NK-92 (cell line): ENCODE results near the gene KIRREL2.
"Not testable (repeated sequence)": the region's sequence is repeated elsewhere in the genome, so short reads cannot be mapped to it uniquely, and the experiment has no call there.

Experiments
- DNase-seq: peaks from one replicate; lab custom pipeline; 2025; ENCODE audit not compliant: unreplicated experiment; lab: John Stamatoyannopoulos, UW

The KIRREL2 gene

DNA sequence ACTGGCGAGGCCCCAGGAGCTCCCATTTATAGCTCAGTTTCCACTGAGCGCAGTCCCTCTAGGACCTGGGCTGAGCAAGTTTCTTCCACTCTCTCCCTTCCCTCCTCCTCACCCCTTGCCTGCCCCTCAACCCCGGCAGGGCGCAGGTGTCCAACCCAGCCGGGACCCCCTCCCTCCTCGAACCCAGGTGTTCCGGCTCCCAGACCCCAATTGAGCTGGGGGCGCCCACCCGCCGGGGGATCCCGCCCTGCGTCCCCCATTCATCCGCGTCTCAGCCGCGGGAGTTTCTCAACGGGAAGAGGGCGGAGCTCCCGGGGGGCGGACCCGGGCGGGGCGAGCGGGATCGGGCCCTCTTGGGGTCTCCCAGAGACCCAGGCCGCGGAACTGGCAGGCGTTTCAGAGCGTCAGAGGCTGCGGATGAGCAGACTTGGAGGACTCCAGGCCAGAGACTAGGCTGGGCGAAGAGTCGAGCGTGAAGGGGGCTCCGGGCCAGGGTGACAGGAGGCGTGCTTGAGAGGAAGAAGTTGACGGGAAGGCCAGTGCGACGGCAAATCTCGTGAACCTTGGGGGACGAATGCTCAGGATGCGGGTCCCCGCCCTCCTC is at the start of gene KIRREL2:
TSS of gene KIRREL2 (plus strand) at position 366 of the 604 bp plus-strand sequence. CDS start at position 575, 209 bp downstream.
- no peak for DNase-seq

DNA sequence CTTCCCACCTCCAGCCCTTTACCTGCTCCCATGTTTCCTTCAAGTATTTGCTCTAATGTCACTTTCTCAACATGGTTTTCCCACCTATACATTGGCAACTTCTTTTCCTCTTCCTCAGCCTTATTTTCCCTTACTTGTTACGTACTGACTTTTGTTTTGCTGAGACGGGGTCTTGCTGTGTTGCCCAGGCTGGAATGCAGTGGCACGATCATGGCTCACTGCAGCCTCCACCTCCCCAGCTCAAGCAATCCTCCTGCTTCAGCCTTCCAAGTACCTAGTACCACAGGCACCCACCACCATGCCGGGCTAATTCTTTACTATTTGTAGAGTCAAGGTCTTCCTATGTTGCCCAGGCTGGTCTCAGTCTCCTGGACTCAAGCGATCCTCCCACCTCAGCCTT is 49.1 kb upstream of the KIRREL2 start:
- no peak for DNase-seq

DNA sequence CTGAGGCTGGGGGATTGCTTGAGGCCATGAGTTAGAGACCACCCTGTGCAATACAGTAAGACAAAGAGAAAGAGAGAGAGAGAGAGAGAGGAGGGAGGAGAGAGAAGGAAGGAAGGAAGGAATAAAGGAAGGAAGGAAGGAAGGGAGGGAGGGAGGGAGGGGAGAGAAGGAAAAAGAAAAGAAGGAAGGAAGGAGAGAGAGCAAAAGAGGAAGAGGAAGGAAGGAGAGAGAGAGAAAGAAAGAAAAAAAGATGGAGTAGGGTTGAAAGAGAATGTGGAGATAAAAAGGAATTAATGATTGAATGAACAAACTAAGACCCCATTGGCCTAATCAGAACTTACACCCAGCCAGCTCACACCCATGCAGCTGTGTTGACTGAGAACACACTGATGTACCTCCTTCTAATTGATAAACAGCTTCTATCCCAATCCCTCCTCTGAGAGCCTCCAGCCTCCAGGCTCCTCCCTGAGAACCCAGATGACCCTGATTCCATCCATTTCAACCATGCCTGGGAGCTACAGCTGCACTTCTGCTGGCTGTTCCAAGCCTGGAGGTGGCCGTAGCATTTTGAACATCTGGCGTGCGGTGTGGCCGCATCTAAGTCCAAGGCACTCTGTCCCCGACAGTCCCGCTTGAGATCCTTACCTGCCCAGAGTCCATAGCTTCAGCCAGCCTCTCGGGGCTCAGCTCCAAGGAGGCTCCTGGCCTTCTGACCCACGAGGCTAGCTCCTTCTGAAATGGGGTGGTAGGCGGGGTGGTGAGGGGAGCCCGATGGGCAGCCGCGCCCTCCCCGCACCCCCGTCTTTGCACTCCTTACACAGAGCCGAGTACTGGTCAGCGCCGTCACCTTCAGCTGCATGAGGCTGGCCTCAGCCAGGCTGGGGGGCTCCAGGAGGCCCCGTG is 45.1 kb upstream of the KIRREL2 start:
- DNase-seq: no peak

DNA sequence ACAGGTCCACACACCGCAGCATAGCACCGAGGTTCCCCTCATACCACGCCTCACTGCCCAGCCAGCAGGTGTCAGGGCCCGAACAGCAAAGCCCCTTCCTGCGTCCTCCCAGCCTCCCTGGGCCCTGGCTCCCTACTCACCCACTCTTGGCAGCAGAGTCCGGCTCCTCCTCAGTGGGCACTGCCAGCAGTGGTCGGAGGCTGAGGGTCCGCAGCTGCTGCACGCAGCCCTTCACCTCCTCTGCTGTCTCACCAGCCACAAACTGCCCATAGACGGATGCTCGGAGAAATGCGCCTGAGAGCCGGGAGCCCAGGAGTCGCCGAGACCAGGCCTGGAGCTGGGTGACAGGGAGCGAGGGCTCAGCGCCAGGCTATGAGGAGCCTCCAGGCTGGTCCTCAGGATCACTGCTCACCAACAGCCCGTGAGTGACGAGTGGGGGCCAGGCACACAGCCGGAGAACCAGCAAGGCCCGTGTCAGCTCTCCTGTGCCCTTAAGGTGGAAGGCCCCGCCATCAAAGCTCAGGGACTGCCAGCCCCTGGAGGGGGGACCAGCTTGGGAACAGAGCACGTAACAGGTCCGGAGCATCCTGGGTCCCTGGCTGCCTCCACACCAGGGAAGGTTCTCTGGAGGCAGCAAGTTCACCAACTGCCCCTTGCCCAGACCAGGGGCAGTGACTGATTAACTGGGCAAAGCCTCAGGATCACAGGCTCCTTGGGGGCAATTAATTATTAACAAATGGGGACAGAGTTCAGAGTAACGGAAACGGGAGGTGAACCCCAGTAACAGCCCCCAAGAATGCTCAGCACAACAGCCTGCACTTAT is 44.3 kb upstream of the KIRREL2 start, which contains the start of gene PRODH2:
TSS of gene PRODH2 (minus strand) at position 626 of the 823 bp plus-strand sequence. CDS start at position 586, 40 bp downstream.
- DNase-seq: no peak

DNA sequence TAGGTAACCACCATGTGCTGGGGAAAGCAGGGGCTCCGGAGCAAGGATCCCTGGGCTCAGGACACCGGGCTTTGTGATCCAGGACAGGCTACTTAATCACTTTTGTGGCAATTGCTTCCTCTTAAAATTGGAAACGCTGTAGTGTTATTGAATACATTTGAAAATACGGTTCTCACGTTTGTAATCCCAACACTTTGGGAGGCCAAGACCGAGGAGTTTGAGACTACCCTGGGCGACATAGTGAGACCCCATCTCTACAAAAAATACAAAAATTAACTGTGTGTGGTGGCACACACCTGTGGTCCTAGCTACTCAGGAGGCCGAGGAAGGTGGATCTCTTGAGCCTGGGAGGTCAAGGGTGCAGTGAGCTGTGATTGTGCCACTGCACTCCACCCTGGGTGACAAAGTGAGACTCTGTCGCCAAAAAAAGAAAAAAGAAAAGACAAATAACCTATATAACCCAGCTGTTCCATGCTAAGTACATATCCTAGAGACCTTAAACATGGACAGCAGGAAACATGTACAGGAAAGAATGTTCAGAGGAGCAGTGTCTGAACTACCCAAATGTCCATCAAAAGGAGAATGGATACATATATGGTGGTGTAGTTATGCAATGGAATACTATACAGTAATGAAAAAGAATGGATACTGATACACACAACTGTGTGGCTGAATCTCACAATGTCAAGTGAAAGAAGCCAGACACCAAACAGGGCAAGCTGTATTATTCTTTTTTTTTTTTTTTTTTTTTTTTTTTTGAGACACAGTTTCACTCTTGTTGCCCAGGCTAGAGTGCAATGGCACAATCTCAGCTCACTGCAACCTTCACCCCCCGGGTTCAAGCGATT is 43.4 kb upstream of the KIRREL2 start:
- no peak for DNase-seq

DNA sequence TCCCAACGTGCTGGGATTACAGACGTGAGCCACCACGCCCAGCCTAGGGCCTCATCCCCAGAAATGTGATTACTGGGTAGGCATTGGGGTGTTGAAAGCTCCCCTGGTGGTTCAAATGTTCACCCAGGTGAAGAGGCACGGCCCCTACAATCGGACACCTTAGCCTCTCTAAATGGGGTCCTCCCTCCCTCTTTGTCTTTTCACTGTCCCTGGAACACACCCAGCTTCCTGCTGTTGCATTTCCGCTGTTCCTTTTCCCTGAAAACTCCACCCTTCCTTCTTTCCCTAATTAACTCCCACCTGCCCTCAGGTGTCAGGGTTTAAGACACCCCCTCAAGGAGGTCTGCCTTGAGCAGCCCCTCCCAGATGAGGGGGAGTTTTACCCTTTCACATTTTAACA is 40.4 kb upstream of the KIRREL2 start:
- DNase-seq: no peak

DNA sequence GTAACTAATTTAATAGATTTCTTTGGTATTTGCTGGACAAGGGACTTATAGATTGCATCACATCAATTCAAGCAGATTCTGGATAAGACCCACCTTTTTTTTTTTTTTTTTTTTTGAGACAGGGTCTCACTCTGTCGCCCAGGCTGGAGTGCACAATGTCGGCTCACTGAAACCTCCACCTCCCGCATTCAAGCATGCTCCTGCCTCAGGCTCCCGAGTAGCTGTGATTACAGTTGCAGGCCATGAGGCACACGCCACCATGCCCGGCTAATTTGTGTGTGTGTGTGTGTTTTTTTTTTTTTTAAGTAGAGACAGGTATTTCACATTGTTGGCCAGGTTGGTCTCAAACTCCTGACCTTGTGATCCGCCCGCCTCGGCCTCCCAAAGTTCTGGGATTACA is 39.9 kb upstream of the KIRREL2 start:
- no peak for DNase-seq

DNA sequence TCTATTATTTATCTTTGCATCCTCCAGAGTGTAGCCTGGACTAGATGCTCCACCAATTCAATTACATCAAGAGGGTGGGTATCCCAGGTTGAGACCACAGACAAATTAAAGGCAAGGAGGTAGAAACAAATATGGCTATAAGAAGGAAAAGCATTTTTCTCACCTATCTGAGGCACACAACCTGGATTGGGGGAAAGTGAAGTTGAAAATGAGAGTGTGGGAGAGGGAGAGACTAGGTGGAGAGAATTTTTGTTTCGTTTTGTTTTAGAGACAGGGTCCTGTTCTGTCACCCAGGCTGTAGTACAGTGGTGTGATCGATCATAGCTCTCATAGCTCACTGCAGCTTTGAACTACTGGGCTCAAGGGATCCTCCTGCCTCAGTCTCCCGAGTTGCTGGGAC is 38.3 kb upstream of the KIRREL2 start:
- no peak for DNase-seq

DNA sequence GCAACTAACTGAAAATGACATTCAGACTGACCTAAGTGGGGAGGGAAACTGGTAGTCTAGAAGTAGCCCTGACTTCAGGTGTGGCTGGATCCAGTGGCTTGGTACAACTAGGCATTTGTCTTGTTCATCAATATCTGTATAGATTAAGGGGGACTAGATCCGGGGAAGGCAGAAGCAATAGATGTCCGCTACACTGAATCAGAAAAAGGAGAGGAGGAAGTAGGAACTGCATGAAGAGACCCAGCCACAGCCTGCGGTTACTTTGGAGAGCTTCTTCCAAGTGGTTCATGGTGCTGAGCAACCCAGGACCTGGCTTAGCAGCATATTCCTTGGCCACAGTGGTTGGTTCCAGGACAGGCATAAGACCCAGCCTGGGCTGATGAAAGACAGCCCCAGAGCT is 34.1 kb upstream of the KIRREL2 start:
- no peak for DNase-seq

DNA sequence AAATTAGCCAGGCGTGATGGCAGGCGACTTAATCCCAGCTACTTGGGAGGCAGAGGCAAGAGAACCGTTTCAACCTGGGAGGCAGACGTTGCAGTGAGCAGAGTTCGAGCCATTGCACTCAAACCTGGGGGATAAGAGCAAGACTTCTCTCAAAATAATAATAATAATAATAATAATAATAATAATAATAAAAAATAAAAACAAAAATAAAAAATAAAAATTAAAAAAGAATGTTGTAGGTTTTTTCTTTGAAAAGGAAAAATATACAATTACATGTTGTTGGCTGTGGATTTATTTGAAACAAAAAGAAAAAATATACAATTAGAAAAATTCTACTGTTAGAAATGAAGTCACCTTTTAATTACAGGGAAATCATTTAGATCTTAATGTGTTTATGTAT is 32.6 kb upstream of the KIRREL2 start:
- no peak for DNase-seq

DNA sequence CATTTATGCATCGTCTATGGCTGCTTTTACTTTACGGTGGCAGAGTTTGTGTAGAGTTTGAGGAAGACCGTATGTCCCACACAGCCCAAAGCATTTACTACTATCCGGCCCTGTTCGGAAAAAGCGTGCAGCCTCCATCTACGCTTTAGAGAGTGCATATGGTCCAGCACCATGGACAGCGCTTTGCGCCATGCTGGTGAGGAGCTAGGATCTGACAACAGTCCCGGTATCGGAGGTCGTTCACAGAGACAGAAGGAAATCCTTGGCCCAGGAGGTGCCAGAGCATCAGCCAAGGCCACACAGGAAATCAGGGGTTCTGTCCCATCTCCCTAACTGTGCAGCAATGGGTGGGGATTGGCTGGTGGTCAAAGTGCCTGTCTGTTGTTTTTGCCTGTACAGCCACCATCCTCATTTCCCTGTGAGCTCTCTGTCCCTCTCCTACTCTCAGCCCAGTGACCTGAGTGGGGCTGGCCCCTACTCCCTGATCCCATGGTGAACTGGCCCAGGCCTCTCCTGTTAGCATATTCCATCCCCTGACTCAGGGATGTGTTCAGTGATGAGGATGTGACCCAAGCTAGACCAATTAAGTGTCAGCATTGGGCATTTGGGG is 27.9 kb upstream of the KIRREL2 start:
- no peak for DNase-seq

DNA sequence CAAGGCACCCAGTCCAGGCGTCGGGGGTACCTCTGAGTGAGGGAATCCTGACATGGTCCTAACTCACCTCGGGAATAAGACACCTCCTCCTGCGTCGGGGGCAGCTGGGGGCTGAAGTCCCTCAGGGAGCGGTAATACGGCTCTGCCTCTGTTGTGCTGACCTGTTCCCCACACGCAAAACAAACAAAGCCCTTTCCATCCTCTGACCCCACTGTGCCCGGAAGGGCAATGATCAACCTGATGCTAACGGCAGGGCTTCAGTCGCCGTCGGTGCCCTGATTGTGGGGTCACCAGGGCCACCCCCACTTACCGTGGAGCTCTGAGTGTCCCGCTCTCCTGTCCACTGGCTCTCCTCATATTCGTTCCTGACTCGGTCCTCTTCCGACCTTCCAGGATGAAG is 25.7 kb upstream of the KIRREL2 start:
- DNase-seq: no peak

DNA sequence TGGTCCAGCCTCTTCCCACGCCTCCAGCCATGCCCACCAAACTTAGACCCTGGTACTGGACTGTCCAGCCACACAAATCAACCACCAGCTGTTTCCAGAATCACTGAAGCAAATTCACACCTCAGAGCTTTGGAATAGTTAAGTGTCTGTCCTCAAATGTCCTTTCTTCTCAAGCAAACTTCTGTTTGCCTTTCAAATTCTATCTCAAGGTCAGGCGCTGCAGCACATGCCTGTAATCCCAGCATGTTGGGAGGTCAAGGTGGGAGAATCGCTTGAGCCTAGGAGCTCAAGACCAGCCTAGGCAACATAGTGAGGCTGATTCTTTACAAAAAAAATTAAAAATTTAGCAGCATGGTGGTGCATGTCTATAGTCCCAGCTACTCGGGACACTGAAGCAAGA is 24.7 kb upstream of the KIRREL2 start:
- no peak for DNase-seq

DNA sequence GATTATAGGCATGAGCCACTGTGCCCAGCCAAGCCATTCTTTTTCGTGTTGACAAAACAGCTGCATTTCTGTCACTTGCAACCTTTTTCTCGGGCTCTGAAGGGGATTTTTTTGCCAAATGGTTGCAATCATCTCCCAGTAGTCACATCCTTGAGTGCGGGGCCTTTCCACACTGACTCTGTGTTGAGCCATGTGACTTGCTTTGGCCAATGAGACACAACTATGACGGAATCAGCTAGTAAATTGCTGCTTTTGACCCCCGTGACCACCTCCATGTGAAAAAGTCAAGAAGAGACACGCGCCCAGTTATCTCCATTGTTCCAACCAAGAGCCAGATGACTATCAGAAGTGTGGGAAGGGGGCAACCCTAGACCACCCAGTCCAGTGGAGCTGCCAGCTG is 22.7 kb upstream of the KIRREL2 start:
- DNase-seq: no peak

DNA sequence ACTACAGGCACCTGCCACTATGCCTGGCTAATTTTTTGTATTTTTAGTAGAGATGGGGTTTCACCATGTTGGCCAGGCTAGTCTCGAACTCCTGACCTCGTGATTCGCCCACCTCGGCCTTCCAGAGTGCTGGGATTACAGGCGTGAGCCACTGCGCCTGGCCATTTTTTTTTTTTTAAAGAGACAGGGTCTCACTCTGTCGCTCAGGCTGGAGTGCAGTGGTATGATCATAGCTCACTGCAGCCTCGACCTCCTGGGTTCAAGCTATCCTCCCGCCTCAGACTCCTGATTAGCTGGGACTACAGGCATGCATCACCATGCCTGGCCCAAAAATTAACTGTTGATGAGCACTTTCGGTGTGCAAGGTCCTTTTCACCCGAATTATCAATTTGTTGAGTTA is 20.6 kb upstream of the KIRREL2 start:
- not testable (repeated sequence) for DNase-seq

DNA sequence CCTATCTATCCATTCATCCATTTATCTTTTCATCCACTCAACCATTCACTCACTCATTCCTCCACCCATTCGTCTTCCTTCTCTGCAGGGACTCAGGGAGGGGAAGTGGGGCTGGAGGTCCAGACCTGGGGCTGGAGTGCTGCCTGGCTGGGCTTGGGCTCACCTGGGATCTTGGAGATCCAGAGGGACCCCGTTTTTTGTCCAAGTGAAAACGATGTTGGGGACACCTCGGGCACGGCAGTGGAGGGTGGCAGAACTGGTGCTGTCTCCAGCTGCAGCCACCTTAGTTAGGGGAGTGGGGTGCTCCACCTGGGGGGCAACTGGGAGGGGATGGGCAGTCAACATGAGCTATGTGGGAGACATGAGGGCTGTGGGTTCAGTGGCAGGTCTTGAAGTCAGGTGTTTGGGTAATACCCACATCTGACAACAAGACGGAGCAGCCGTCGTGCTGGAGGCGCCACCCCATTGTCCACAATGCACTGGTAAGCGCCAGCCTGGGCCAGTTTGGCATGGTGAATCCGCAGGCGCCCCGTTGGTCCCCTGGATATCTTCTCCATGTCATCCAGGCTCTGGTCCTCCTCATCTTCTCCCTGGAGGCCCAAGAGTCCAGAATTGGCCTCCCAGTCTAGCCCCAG is 14.6 kb upstream of the KIRREL2 start:
- DNase-seq: no peak

DNA sequence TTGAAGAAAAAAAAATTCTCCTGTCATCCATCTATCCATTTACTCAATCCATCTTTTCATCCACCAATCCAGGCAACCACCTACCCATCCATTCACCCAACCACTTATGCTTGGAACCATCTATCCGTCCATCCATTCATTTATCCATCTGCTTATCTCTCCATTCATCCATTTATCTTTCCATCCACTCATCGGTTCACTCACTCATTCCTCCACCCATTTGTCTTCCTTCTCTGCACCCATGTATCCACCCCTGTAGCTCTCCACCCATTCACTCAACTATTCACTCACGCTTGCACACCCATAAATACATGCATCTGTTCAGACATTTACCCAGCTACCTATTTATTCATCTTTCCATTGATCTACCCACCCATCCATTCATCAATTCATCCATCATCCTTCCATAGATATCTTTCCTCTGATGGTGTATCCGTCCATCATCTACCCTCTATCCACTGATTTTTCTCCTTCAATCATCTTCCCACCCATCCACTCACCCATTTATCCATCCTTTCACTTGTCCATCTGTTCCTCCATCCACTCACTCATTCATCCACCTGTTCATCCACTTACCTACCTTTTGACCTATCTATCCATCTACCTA is 13.9 kb upstream of the KIRREL2 start:
- no peak for DNase-seq

DNA sequence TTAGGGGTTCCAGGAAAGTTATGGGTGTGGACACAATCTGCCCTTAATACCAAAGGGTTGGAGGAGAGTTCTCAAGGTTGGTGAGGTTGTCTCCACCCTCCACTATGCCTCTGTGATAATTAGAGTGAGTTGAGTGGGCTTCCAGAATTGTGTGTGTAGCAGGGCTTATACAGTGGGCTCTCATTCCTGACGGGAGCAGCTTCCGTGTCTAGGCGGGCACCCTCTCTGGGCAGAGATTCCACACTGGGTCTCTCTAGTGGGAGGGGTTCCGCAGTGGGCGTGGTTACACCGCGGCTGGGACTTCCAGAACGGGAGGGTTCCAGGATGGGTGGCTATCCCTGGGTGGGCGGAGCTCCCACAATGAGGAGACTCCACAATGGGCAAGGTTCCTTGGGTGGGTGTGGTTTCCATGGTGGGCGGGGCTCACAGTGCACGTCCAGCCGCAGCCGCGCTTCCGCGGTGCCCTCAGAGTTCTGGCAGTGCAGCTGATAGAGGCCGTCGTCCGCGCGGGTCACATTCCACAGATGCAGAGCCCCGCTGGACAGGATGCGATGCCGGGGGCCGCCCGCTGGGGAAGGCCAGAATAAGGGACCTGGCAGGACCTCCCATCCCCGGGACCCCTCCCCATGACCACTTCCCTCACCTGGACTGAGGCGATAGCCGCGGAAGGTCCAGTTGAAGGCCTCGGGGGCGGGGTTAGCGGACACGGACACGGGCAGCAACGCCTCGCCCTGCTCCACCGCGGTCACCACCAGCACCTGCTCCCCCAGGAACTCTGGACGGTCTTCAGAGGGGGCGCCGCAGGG is 12.8 kb upstream of the KIRREL2 start:
- no peak for DNase-seq
